Right renal pelvis (tissue), 4 donors: Measurements from ENCODE around the gene SHISA8. TPM values are rescaled to one million over a fixed set of nuclear protein-coding genes. Genes with fewer than 3 reads are reported as not detected.

Source experiments
- DNase-seq, 4 donors: peaks; one replicate each; pipeline ENCODE4 v3.0.0-alpha.2; 2013; ENCODE audit warnings: low read depth in 4 of 4, low spot score in 3 of 4, missing footprints in 1 of 4
- polyA plus RNA-seq, 4 donors: library from polyadenylated mRNA; unstranded; fragments of 120-200 nt; gene quantifications; one replicate each; pipeline ENCODE4 v1.2.1, GENCODE V29; 2013; ENCODE audit not compliant: insufficient read length in 4 of 4

SHISA8 gene
- polyA plus RNA-seq, 4 donors, result 0.39 to 0.97 (median 0.59) TPM

DNA sequence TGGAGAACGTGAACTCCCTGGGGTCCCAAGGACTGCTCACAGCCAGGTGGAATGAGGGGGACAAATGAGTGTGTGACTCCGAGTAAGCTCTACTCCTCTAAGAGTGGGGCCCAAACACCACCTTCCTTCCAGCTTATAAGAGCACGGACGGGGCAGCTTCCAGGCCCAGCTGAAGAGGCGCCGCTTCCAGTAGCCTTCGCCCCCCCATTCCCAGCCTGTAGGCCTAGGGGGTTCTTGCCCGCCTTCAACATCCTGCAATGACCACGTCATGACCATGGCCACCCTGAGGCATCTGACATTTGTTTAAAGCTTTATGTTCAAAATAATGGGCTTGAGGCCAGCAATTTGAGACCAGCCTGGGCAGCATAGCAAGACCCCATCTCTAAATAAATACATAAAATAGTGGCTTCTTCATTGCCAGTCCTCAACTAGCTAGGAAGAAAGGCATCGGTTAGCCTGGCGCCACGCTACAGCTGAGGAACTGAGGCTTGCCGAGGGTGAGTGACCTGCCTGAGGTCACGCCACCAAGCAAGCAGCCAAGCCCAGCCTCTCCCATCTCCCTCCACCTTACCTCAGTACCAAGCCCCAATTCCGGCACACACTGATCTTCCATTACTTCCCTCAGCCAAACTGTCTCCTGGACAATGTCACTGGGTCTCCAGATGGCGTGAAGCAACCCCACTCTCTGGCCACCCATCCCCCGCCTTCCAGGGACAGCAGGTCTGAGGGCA is 19.6 kb upstream of the SHISA8 start:
- DNase-seq, result no peak

DNA sequence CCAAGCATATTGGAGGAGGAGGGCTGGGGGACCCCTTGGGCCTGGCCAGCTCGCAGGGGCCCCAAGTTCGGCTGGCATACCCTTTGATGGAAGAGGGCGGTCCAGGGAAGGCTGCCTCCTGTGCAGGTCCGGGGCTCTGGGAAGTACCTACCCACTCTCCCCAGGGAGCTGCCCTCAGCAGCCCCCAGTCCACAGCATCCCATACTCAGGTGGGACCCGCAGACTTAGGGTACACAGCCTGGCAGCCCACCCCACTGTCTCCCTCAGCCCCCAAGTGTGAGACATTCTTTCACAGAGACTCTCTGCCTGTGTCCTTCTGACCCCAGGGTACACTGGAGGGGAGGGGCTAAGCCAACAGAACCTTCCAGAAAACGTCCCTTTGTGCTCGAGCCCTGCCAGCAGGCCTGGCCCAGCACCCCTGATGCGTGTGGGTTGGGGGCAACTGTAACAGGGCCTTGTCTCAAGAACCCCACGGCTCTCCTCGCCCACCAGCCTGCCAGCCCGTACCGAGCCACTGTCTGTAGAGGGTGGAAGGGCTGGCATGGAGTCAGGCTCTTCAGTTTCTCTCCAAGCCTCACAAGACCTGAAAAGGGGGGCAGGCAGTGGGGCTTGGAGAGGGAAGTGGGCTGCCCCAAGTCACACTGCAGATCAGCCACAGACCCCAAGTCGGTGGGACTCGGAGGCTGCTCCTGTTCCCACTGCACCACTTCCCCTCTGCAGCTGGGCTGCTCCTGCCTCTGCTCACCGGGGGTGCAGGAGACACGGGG is 18.7 kb upstream of the SHISA8 start:
- DNase-seq, result no peak

DNA sequence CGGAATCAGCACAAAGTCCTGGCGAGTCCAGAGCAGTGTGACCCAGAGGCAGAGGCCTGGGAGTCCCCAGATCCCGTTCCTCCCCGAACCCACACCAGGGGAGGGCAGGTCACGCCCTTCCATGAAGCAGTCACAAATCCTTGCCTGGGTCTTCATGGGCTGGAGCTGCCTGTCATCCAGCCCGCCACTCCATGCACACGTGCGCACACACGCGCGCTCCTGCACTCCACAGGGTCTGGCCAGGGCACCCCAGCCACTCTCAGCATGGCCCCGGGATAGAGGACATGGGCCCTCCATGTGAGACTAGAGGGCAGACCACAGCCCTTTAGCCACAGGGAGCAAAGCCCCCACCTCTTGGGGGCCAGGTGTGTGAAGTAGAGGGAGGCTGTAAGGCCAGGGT is 17.5 kb upstream of the SHISA8 start:
- DNase-seq, result no peak

DNA sequence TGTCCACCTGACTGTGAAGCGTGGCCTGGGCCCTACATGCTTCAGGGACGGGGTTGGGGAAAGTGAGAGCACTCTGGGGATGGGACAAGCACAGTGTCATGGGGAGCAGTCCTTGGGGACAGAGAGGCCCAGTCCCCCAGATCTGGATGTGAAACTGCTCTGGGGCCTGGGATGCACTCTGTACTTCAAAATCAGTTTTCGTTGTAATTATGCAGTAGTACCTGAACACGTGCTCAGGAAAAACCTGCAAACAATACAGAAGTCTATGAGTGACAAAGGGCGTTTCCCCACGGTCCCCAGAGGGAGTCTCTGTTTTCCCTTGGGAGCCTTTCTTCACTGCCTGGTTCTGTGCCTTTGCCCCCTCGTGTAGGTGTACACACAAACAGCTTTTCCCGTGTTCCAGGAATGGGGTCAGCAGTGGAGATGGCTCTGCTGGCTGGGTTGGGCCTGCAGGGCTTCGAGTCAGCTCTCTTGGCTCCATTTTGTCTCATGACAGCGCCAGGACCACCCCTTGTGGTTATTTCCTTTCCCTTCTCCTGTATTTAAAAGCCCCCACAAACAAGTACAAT is 16.9 kb upstream of the SHISA8 start:
- DNase-seq, result no peak

DNA sequence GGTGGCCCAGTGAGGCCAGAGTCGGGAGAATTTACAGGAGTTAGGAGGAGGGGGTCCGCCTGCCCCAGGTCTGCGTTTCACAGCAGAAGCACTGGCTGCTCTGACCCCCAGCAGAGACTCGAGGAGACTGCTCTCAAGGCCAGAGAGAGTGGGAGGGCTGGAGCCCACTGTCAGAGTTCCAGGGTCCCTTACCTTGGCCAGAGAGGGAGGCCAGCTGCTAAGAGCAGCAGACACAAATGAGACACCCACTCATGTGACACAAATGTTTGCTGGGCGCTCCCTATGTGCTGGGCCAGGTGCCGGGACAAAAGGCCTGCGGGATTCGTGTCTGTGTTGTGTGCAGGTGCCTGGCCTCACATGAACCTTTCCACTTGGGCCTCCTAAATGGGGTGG is 14.5 kb upstream of the SHISA8 start:
- DNase-seq, result no peak

DNA sequence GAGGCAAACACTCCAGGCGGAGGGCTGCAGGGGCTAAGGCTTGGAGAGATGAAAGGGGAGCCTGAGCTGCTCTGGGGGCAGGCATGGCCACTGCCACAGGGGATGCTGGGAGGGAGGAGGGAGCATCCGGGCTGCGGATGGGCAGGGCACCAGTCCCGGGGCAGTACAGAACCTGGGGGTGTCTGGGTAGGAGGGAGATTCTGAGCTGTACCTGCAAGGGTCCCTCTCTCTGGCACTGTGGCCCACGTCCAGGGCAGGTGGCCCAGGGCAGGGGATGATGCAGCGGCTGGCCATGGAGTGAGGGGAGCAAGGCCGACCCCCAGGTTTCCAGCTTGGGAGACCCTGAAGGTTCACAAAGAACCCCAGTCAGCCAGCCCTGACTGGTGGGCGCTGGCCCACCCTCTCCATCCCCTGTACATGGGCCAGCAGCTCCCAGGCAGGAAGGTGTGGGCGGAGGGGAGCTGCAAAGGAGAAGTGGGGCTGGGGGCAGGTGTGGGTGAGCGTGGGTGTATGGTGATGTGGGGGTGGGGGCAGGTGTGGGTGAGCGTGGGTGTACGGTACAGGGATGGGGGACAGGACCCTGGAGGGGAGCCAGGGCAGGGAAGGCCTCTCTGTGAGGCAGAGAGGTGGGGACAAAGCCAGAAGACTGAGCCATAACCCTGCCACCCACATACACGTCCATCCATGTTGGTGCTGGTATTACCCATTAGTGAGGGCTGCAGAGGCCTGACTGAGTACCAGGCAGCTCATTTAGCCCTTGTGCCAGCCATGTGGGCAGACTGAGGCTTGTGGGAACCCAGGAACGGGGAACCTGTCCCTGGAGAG is 13.9 kb upstream of the SHISA8 start:
- no peak for DNase-seq

DNA sequence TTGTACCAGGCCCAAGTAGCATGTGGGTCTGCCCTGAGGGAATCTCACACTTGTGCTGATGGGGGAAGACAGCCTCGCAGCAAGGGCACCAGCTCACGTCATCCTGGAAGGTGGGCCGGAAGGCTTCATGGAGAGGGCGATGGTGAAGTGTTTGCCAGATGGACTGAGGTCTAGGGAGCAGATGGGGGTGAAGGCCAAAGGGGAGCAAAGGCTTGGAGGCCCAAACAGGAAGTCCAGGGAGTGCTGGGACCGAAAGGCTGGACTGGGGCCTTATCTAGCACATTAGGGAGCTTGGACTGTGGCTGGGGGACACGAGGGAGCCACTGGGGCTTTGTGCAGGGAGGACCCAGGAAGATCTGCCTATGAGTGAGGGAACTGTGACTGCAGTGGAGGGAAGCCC is 12.9 kb upstream of the SHISA8 start:
- DNase-seq, result no peak

DNA sequence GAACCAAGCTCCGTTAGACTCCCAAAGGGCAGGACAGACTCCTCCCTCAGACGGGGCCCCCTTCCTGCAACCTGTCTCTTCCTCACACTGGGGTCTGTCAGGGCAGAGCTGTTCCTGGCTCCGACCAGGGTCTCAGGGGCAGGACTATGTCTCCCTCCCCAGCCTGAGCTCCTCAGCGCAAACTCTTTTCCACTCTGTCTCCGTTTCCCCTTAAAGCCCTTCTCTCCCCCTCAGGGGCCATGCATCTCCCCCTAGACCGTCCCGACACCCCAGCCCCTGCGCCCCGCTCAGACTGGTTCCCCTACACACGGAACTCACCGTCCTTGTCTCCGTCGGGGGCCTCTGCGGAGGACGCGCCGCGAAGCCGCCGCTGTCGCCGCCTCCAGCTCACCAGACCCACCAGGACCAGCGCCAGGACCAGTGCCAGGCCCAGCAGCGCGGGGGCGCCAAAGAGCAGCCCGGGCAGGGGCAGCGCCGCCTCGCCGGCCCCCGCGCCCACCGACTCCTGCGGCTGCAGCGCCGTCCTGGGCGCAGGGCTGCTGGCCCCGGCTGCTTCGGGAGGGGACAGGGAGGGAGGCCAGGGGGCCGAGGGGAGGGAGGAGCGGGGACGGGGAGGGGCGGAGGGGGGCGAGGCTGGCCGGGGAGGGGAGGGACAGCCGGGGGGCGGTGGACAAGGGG is 11.0 kb upstream of the SHISA8 start:
- DNase-seq, result no peak

DNA sequence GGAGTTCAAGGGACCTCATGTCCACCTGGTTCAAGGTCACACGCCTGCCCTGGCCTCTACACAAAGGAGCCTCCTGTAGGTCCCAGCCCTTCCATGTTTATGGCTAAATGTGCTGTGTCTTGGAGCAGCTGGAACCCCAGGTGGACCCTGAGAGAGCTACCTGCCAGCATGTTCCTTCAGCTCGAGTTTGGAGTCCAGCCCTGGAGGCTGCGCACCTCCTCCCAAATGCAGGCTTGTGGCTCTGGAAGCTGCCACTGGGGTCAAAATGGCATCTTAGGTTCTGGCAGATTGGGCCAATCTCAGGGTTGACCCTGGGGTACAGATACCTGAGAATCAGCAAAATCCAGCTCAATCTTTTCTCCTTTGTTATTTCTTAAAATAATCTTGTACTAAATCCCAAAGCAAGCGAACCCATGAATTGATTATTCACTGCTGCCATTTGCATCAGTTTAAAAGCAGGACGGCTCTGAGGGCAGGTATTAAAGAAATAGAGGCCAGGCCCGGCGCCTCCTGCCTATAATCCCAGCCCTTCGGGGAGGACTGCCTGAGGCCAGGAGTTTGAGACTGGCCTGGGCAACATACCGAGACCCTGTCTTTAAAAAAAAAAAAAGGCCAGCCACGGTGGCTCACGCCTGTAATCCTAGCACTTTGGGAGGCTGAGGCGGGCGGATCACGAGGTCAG is 8.9 kb upstream of the SHISA8 start:
- no peak for DNase-seq

DNA sequence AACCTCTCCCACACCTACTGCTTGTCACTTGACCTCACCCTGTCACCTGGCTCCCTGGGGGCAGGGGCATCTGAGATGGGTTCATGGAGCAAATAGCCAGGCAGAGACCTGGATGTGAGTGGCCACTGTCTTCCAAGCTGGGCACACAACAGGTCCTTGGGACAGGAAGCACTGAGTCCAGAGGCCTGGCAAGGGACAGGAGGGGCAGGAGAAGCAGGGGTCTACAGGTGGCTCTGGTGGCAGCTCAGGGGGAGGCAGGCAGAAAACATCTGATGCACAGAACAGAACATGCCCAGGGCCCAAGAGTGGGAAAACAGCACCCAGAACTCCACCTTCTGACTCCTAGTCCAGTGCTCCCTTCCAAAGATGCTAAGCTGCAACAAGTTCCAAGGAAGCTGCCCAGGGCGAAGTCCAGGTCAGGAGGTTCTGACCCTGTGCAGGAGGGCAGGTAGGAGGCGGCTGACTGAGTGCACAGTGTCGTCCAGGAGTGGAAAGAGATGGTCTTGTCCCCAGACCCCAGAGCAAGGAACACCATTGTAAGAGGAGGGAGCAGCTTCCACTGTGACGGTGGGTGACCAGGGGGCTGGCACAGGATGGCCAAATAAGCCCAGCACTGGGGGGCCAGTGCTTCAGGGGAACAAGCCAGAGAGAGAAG is 8.2 kb upstream of the SHISA8 start:
- DNase-seq, result no peak

DNA sequence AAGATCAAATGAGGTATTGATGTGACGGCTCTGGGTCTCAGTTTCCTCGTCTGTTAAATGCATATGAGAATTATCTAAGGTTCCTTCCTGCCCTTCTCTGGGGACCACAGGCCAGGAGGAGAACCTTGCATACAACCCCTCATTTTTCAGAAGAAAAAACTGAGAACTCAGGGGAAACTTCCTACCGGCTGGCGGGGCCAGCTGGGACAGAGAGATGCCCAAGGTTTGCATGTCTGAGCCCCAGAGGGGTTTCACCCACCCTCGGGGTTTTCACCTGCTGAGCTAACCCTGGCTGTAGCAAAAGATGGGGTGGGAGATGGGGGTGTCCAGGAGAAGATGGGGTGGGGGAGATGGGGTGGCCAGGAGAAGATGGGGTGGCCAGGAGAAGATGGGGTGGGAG is 7.5 kb upstream of the SHISA8 start:
- DNase-seq, result no peak

DNA sequence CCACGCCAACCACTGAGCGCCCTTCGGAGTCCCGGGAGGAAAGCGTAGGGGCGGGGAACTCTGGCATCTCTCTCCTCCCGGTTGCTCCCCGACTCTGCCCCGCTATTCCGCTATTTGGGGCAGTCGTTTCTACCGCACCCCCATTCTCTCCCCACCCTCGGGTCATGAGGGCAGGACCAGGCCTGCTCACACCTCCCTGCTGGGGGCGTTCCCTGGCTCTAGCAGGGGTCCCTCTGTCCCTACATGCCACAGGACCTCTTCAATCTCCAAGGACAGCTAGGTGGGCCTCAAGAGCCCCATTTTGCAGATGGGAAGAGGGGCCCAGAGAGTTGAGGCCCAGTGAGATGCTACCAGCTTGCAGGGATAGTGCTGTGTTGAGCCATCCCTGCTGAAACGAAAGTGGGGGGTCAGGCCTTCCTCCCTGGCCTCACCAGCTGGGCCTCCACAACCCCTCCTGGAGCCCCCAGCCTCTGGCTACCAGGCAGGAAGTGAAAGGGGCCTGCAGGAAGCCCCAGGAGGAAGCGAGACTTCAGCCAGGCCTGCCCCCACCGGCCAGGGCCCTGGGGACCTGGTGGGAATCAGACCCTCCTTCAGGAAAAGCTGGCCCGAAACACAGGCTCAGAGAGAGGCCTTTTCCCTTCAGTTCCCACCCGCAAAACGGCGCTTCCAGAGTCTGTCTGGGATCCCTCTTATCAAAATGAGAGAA is 5.5 kb upstream of the SHISA8 start:
- no peak for DNase-seq

DNA sequence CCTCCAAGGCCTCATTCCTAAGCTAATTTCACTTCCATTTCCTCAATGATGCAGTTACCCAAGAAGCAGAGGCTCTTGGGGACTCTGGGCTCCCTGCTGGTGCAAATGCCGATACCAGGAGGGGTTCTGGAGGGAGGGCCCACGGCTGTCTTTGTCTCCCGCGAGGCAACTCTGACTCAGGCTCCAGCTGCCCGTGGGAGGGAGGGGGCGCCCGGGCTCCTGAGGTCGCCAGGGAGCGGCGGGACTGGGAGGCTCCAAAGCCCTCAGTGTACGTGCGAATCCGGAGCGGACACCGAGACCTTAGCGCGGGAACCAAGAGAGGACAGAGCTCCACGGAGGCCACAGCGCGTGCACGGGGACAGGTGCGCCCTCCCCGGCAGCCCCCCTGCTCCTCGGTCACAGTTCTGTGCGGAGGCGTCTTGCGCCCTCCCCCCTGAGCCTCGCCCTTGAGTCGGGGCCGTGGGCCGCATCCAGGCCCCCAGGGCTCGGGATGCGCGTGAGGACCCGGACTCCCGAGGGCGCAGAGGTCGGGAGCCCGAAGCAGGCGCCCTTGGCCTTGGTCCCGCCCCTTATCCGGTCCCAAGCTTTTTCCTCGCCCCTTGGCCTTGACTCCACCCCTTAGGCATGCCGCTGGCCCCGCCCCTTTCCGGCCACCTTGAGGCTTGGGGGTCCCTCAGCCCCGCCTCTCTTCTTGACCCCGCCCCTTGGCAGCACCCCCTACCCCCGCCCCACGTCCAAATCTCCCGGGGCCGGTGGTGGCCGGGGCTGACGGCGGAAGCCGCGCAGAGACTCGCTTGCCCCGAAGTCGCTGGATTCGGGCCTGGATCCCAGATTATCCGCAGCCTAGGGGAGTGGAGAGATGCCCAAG is 4.7 kb upstream of the SHISA8 start:
- no peak for DNase-seq

DNA sequence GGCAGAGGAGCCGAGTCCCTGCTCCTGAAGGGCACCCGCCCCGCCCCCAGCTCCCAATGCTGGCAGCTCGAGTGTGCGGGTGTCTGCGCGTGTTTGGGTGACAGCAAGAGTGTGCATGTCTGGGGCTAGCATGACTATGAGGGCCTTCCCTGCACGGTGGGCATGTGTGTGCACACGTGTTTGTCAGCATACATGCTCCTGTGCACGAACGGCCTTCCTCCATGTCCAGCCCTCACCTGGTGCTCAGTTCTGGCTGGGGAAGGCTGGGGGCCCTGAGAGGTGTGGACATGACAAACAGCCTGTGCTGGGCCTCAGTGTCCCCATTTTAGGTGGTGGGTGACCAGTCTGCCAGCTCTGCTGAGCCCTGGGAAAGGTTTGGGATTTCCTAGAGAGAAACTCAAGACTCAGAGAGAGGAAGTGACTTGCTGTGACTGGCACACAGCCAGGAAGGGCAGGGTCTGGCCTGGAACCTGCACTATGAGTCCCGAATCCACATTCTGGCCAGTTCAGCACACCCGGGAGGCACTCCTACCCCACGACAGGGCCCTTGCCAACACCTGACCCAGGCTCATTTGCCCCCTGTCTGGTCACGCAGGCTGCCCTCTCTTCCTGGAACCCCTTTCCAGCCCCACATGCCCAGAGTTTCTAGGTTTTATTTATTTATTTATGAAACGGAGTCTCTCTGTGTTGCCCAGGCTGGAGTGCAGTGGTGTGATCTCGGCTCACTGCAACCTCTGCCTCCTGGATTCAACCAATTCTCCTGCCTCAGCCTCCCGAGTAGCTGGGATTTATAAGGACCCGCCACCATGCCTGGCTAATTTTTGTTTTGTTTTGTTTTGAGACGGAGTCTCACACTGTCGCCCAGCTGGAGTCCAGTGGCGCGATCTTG is 3.3 kb upstream of the SHISA8 start:
- no peak for DNase-seq

DNA sequence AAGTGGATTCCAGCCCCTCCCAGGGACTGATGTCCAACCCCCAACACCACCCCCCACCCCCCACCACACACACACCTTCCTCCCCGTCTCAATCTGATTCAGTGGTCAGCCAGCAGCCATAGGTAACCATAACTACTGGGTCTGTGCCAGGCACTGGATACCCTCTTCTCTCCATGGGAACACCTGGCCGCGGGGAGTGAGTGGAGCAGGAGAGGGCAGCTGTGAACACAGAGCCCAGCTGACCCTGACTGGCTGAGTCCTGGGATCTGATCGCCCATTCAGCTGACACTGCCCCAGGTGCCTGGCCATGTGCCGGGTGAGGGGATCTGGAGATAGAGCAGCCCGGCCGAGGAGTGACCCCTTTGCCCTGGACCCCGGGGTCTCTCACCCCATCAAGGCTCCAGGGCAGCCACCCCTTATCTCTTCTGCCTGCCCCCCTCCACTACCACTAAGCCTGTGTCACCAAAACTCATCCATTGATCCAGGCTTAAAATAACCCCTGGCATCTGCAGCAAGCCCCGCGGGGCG is 2.6 kb upstream of the SHISA8 start:
- no peak for DNase-seq

DNA sequence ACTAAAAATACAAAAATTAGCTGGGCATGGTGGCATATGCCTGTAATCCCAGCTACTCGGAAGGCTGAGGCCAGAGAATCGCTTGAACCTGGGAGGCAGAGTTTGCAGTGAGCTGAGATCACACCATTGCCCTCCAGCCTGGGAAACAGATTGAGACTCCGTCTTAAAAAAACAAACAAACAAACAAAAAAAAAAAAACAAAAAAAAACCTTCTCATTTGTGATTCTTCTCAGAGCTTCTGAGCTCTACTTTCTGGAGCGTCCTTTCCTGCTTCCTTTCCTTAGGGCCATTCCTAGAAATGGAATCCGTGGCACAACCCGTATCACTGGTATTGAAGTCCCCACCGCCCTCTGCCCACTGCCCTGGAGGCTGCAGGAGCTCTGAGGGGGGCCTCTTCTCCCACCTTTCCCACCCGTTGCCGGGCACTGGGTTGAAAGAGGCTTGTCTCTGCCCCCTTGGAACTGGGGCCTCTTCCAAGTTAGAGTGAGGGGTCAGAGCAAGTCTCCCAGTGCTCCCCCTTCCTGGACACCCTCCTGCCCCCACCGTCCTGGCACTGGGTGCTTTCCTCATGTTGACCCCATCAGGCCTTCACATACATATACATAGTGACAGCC is 2.0 kb upstream of the SHISA8 start:
- no peak for DNase-seq
